ENCODE data around the gene SARM1. TPM values are rescaled to one million over a fixed set of nuclear protein-coding genes. Genes with fewer than 3 reads are reported as not detected.

SARM1 gene
- total RNA-seq, 1 experiment from 2014 or later = 7.3 TPM

DNA sequence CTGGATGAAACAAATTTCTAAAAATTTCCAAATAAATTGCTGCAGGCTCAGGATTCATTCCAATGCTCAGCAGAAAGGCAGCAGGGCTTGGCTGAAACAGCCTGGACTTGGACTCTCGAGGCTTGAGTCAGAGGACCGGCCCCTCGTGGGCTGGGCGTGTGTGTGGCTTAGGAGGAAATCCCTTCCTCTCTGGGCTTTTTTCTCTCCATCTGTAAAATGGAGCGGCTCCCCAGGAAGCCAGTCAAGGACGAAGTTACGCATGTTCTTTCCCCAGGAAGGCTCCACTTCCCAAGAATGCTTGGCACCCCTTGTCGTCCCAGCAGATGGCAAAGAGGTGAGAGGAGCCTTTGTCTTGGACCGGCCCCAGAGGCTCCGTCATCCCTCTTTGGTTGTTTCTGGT, 21.0 kb downstream of the SARM1 start:
- H3K27me3 ChIP-seq (ENCODE audit: insufficient read depth, low read depth) = no peaks in the 10 kb centered on the region
- no peaks in the 10 kb centered on the region; the same call in 1 of the 2 replicates for H4K20me1 ChIP-seq (ENCODE audit: insufficient read depth)
- BruUV-seq (replicated peaks) = no TSS peak
- no peak overlapping the region for H3K4me3 ChIP-seq
- H3K27ac ChIP-seq = no peak overlapping the region
- DNase-seq = no peak
- H3K9me3 ChIP-seq (ENCODE audit: insufficient read depth, low read depth) = no peaks in the 10 kb centered on the region
- no peaks in the 10 kb centered on the region for H3K4me1 ChIP-seq (replicated peaks; ENCODE audit: insufficient read depth)
- no peak for TF ChIP-seq CTCF (conservative IDR thresholded peaks at IDR 0.05)
- no peak for TF ChIP-seq EZH2 (IDR thresholded peaks at IDR 0.05; ENCODE audit: low read depth)
- no peak overlapping the region for H2AFZ ChIP-seq
- H3K4me2 ChIP-seq = no peak overlapping the region
- peaks cover 19% of the 10 kb centered on the region; the same call in 1 of the 2 replicates for H3K36me3 ChIP-seq (ENCODE audit: low read depth)
- H3K9me2 ChIP-seq (ENCODE audit: insufficient read depth) = no peaks in the 10 kb centered on the region
- ChIA-PET POLR2A (ENCODE audit: unreplicated experiment) (no interaction called here), CTCF (no interaction called here)
- H3K79me2 ChIP-seq (ENCODE audit: low read depth) = no peaks in the 10 kb centered on the region
- H3F3A ChIP-seq (ENCODE audit: insufficient read depth, low read depth) = peaks cover 6% of the 10 kb centered on the region; the same call in 1 of the 2 replicates
- intact Hi-C loops (cut with micrococcal nuclease; ENCODE audit: unreplicated experiment) = no loop called here

DNA sequence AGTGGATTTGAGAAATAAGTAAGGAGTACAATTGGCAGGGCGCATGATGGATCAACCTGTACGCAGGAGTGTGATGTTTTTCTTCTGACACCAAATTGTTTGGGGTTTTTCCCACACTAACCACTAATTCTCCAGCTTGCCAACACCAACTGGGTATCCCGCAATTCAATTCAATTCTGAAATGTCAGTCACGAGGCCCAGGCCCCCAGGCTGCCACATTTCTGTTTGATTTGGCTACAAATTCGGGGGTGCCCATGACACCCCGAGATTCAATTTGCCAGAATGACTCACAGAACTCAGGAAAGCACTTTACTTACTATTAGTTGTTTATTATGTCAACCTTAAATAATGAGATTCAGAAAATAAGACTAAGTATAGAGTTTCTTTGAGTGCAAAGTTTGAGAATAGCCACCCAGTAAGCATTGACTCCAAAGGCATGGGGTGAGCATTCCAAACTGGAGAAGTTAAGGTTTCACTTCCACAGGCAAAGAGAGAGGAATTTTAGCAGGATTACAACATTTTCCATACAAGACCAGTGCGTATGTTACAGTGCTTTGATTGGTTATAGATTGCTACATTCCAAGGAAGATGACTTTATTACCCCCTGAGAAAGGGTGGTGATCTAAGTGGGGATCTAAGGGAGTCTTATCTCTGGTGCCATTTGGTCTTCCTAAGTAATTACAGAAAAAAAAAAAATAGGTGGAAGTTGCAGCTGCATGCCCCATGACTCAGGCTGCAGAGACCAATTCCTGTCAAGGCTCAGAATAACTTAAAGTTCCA, 23.0 kb downstream of the SARM1 start:
- no peaks in the 10 kb centered on the region for H3K4me1 ChIP-seq (replicated peaks; ENCODE audit: insufficient read depth)
- no peaks in the 10 kb centered on the region for H3K79me2 ChIP-seq (ENCODE audit: low read depth)
- no peaks in the 10 kb centered on the region for H3K9me3 ChIP-seq (ENCODE audit: insufficient read depth, low read depth)
- H3K4me2 ChIP-seq = no peak overlapping the region
- no TSS peak for BruUV-seq (replicated peaks)
- DNase-seq = no peak
- peaks cover 12% of the 10 kb centered on the region; the same call in 1 of the 2 replicates for H3K36me3 ChIP-seq (ENCODE audit: low read depth)
- H3F3A ChIP-seq (ENCODE audit: insufficient read depth, low read depth) = peaks cover 6% of the 10 kb centered on the region; the same call in 1 of the 2 replicates
- H3K27ac ChIP-seq = no peak overlapping the region
- CTCF ChIA-PET = interaction anchor here (0.6 kb wide), 1 partner anchor 165 kb away, joined by 3 read pairs; no protein-coding TSS in a partner anchor
- H3K27me3 ChIP-seq (ENCODE audit: insufficient read depth, low read depth) = no peaks in the 10 kb centered on the region
- H4K20me1 ChIP-seq (ENCODE audit: insufficient read depth) = no peaks in the 10 kb centered on the region
- intact Hi-C loops (cut with micrococcal nuclease; ENCODE audit: unreplicated experiment) = no loop called here
- TF ChIP-seq EZH2 (IDR thresholded peaks at IDR 0.05; ENCODE audit: low read depth) = no peak
- TF ChIP-seq CTCF (conservative IDR thresholded peaks at IDR 0.05) = no peak
- H3K9me2 ChIP-seq (ENCODE audit: insufficient read depth) = no peaks in the 10 kb centered on the region
- POLR2A ChIA-PET (ENCODE audit: unreplicated experiment) = no interaction called here
- no peak overlapping the region for H2AFZ ChIP-seq
- H3K4me3 ChIP-seq = no peak overlapping the region

GRCh38 chr17:28395426-28395825, 23.9 kb downstream of the SARM1 start:
- no peak for DNase-seq
- Histone ChIP-seq H3F3A (ENCODE audit: insufficient read depth, low read depth) (peaks cover 6% of the 10 kb centered on the region; the same call in 1 of the 2 replicates), H3K9me2 (ENCODE audit: insufficient read depth) (no peaks in the 10 kb centered on the region), H3K27me3 (ENCODE audit: insufficient read depth, low read depth) (no peaks in the 10 kb centered on the region), H3K4me1 (replicated peaks; ENCODE audit: insufficient read depth) (no peaks in the 10 kb centered on the region), H2AFZ (no peak overlapping the region), H3K4me2 (no peak overlapping the region), H3K27ac (no peak overlapping the region), H3K4me3 (no peak overlapping the region), H3K36me3 (ENCODE audit: low read depth) (0 out of 2 replicates have a peak, but pooled peaks cover 9% of the 10 kb centered on the region), H3K9me3 (ENCODE audit: insufficient read depth, low read depth) (no peaks in the 10 kb centered on the region), H3K79me2 (ENCODE audit: low read depth) (no peaks in the 10 kb centered on the region), H4K20me1 (ENCODE audit: insufficient read depth) (no peaks in the 10 kb centered on the region)
- intact Hi-C loops (cut with micrococcal nuclease; ENCODE audit: unreplicated experiment) = no loop called here
- CTCF ChIA-PET = no interaction called here
- TF ChIP-seq CTCF (conservative IDR thresholded peaks at IDR 0.05) (no peak), EZH2 (IDR thresholded peaks at IDR 0.05; ENCODE audit: low read depth) (no peak)
- POLR2A ChIA-PET (ENCODE audit: unreplicated experiment) = interaction anchor here (0.6 kb wide), 1 partner anchor 117 kb away, joined by 4 read pairs; no protein-coding TSS in a partner anchor
- no TSS peak for BruUV-seq (replicated peaks)

Measured in PC-9 (cell line).